LNCaP clone FGC (cell line): ENCODE results near the gene ATP1B3.
"Not testable (repeated sequence)": the region's sequence is repeated elsewhere in the genome, so short reads cannot be mapped to it uniquely, and the experiment has no call there.

Source experiments
- DNase-seq: peaks from one replicate; pipeline ENCODE4 v3.0.0-alpha.2; 2011; ENCODE audit warnings: low read depth
- H3K4me3 ChIP-seq: 2 replicates; pipeline ENCODE4 v1.5.1; 2011; ENCODE audit warnings: mild to moderate bottlenecking, low read depth, low read length, control low read depth
- CTCF ChIP-seq: IDR thresholded peaks from 2 replicates; pipeline ENCODE4 v1.5.1; 2012; ENCODE audit warnings: mild to moderate bottlenecking; ENCODE audit not compliant: control insufficient read depth, insufficient read depth; ENCODE audit errors: extremely low read depth

ATP1B3 gene

GRCh38 chr3:141840737-141841544, 35.5 kb upstream of the ATP1B3 start:
- TF ChIP-seq CTCF, result no peak
- H3K4me3 ChIP-seq, result no peak overlapping the region
- no peak for DNase-seq

- no peak for DNase-seq
- no peak for TF ChIP-seq CTCF
- H3K4me3 ChIP-seq, result no peak overlapping the region
Observed at GRCh38 chr3:141844108-141844507, 32.3 kb upstream of the ATP1B3 start.

- no peak for DNase-seq
- TF ChIP-seq CTCF, result no peak
- no peak overlapping the region for H3K4me3 ChIP-seq
Observed at GRCh38 chr3:141844812-141845211, 31.6 kb upstream of the ATP1B3 start.

- no peak for DNase-seq
- TF ChIP-seq CTCF, result no peak
- no peak overlapping the region for H3K4me3 ChIP-seq
Observed at GRCh38 chr3:141845407-141846049, 30.9 kb upstream of the ATP1B3 start.

- peak; percentile 71 for DNase-seq
- TF ChIP-seq CTCF, result no peak
- no peak overlapping the region for H3K4me3 ChIP-seq
Observed at GRCh38 chr3:141846050-141846433, 30.4 kb upstream of the ATP1B3 start.

GRCh38 chr3:141848159-141848748, 28.2 kb upstream of the ATP1B3 start:
- DNase-seq, H3K4me3 ChIP-seq: not testable (repeated sequence)

GRCh38 chr3:141849056-141849815, 27.2 kb upstream of the ATP1B3 start:
- H3K4me3 ChIP-seq, result no peak overlapping the region
- DNase-seq, result no peak
- no peak for TF ChIP-seq CTCF
